HepG2 (cell line): ENCODE results near the gene N4BP2L1. TPM values are rescaled to one million over a fixed set of nuclear protein-coding genes. Genes with fewer than 3 reads are reported as not detected.

Experiments used
- MYC ChIP-seq: sonication (generic); formaldehyde crosslinking; IDR thresholded peaks from 2 replicates; pipeline ENCODE4 v1.9.0; 2021; ENCODE audit warnings: missing genetic modification reagents, borderline replicate concordance
- NKX3-1 ChIP-seq: sonication (generic); formaldehyde crosslinking; IDR thresholded peaks from 2 replicates; pipeline ENCODE4 v1.5.0; 2020; ENCODE audit warnings: missing genetic modification reagents
- NR2F2 ChIP-seq: IDR thresholded peaks from 2 replicates; pipeline ENCODE4 v1.6.1; 2012; ENCODE audit warnings: low read depth, inconsistent platforms, borderline replicate concordance
- PITX1 ChIP-seq: sonication (generic); formaldehyde crosslinking; IDR thresholded peaks from 2 replicates; pipeline ENCODE4 v1.5.1; 2020; ENCODE audit warnings: mild to moderate bottlenecking, missing genetic modification reagents
- SP2 ChIP-seq: sonication (generic); formaldehyde crosslinking; IDR thresholded peaks from 2 replicates; pipeline ENCODE4 v1.5.1; 2020; ENCODE audit warnings: mild to moderate bottlenecking, missing genetic modification reagents
- SPEN ChIP-seq: sonication (generic); formaldehyde crosslinking; IDR thresholded peaks from 2 replicates; pipeline ENCODE4 v1.5.1; 2020; ENCODE audit warnings: low read depth, mild to moderate bottlenecking, missing genetic modification reagents
- ZC3H4 ChIP-seq: sonication (generic); formaldehyde crosslinking; IDR thresholded peaks from 2 replicates; pipeline ENCODE4 v1.4.0; 2020; ENCODE audit warnings: missing genetic modification reagents, borderline replicate concordance
- ZNF547 ChIP-seq: sonication (generic); formaldehyde crosslinking; IDR thresholded peaks from 2 replicates; pipeline ENCODE4 v1.5.1; 2020; ENCODE audit warnings: mild to moderate bottlenecking, missing genetic modification reagents
- ZNF878 ChIP-seq: sonication (generic); formaldehyde crosslinking; IDR thresholded peaks from 2 replicates; pipeline ENCODE4 v1.8.1; 2023; ENCODE audit warnings: mild to moderate bottlenecking, missing genetic modification reagents, moderate library complexity
- polyA plus RNA-seq, 8 experiments: library from polyadenylated mRNA; depleted of rRNA in 3 of 8; stranded (reverse) in 7 of 8; unstranded in 1 of 8; fragments of >200 nt; fragmentation: Illumina TruSeq in 4 of 8; extraction: Trizol in 4 of 8; gene quantifications; 2 replicates each; pipeline versions ENCODE4 v1.2.1 to v1.2.3, GENCODE V29; 2011 to 2016; ENCODE audit warnings: low read depth in 4 of 8, missing spikeins in 1 of 8, mixed read lengths in 1 of 8; ENCODE audit not compliant: insufficient read depth in 1 of 8
- total RNA-seq, 5 experiments: library from RNA; depleted of rRNA; stranded (reverse); fragments of >200 nt; fragmentation: Illumina TruSeq; extraction: Trizol; gene quantifications; 2 replicates each; pipeline ENCODE4 v1.2.3, GENCODE V29; 2016; ENCODE audit warnings: low read depth in 1 of 5
- TF ChIP-seq, protein P1 (sequence below): sonication (generic); formaldehyde crosslinking; IDR thresholded peaks from 2 replicates; pipeline ENCODE4 v1.8.0; 2022; ENCODE audit warnings: missing genetic modification reagents, mild to moderate bottlenecking, moderate library complexity, borderline replicate concordance
- TF ChIP-seq, protein P2 (sequence below): sonication (generic); formaldehyde crosslinking; IDR thresholded peaks from 2 replicates; pipeline ENCODE4 v1.5.0; 2020; ENCODE audit warnings: mild to moderate bottlenecking, missing genetic modification reagents, borderline replicate concordance
- TF ChIP-seq, protein P3 (sequence below), 2 experiments: sonication (generic) in 1 of 2; formaldehyde crosslinking in 1 of 2; IDR thresholded peaks; 2 replicates each; pipeline versions ENCODE4 v1.5.1 to v1.6.1; 2011 to 2020; ENCODE audit warnings: borderline replicate concordance in 1 of 2, low read depth in 1 of 2, low read length in 1 of 2, mild to moderate bottlenecking in 1 of 2, missing genetic modification reagents in 1 of 2, moderate library complexity in 1 of 2
- TF ChIP-seq, protein P4 (sequence below): sonication (generic); formaldehyde crosslinking; IDR thresholded peaks from 2 replicates; pipeline ENCODE4 v1.9.0; 2022; ENCODE audit warnings: low read depth, missing genetic modification reagents

The N4BP2L1 gene
- total and polyA plus RNA-seq, 2 of the 13 experiments (the other 11 are each of a cell fraction or from before 2014, with no cell fraction given), result 13.2 to 34.5 TPM

DNA sequence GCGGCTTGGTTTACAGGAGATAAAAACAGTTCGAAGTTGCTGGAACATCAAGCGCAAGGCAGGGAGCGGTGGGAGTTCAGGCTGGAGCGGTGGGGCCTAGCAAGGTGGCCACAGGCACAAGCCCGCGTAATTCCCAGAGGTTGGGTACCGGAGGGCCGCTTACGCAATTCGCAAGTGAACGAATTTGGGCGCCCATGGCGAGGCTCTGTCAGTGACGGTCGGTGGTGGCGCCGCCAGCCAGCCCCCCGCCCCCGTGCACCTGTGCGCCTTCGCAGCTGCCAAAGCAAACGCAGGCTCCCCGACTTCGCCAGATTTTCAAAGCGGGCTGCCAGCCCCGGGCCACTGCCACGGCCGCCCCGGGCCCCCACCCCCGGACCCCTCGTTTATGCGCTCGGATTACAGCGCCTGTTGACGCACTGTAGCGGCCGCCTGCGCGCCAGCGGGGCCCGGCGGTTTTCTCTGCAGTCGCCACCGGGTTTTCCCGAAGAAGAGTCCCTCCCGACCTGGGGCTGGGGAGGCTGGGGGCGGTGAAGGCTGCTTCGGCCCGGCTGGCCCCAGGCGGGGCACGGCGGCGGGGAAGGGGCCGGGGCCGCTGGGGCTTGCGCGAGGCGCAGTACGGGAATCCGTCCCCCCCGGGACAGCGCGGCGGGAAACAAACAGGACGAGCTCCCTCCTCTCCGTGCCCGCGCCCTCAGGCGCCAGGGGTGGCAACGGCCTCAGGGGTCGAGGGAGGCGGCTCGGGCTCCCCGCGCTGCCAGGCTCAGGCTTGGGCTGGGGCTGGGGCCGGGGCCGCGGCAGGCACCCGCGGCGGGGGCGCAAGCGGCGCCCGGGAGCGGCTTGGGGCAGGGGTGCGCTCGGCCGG is 709 bp downstream of the N4BP2L1 start (continued):
- TF ChIP-seq SPEN (CRISPR knock-in tag), result no peak
- TF ChIP-seq, protein P1, sequence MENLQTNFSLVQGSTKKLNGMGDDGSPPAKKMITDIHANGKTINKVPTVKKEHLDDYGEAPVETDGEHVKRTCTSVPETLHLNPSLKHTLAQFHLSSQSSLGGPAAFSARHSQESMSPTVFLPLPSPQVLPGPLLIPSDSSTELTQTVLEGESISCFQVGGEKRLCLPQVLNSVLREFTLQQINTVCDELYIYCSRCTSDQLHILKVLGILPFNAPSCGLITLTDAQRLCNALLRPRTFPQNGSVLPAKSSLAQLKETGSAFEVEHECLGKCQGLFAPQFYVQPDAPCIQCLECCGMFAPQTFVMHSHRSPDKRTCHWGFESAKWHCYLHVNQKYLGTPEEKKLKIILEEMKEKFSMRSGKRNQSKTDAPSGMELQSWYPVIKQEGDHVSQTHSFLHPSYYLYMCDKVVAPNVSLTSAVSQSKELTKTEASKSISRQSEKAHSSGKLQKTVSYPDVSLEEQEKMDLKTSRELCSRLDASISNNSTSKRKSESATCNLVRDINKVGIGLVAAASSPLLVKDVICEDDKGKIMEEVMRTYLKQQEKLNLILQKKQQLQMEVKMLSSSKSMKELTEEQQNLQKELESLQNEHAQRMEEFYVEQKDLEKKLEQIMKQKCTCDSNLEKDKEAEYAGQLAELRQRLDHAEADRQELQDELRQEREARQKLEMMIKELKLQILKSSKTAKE (CRISPR knock-in tag), result no peak
- TF ChIP-seq, protein P2, sequence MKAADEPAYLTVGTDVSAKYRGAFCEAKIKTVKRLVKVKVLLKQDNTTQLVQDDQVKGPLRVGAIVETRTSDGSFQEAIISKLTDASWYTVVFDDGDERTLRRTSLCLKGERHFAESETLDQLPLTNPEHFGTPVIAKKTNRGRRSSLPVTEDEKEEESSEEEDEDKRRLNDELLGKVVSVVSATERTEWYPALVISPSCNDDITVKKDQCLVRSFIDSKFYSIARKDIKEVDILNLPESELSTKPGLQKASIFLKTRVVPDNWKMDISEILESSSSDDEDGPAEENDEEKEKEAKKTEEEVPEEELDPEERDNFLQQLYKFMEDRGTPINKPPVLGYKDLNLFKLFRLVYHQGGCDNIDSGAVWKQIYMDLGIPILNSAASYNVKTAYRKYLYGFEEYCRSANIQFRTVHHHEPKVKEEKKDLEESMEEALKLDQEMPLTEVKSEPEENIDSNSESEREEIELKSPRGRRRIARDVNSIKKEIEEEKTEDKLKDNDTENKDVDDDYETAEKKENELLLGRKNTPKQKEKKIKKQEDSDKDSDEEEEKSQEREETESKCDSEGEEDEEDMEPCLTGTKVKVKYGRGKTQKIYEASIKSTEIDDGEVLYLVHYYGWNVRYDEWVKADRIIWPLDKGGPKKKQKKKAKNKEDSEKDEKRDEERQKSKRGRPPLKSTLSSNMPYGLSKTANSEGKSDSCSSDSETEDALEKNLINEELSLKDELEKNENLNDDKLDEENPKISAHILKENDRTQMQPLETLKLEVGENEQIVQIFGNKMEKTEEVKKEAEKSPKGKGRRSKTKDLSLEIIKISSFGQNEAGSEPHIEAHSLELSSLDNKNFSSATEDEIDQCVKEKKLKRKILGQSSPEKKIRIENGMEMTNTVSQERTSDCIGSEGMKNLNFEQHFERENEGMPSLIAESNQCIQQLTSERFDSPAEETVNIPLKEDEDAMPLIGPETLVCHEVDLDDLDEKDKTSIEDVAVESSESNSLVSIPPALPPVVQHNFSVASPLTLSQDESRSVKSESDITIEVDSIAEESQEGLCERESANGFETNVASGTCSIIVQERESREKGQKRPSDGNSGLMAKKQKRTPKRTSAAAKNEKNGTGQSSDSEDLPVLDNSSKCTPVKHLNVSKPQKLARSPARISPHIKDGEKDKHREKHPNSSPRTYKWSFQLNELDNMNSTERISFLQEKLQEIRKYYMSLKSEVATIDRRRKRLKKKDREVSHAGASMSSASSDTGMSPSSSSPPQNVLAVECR (CRISPR knock-in tag), result peak; percentile 27; the same call in 1 of the 2 replicates
- no peak for TF ChIP-seq NR2F2
- no peak for TF ChIP-seq ZNF547 (CRISPR knock-in tag)
- TF ChIP-seq PITX1, result peak; percentile 50; the same call in 1 of the 2 replicates
- TF ChIP-seq MYC (CRISPR knock-in tag), result peak; percentile 42; the same call in 1 of the 2 replicates
- no peak for TF ChIP-seq NKX3-1
- no peak for TF ChIP-seq SP2
- TF ChIP-seq ZC3H4 (CRISPR knock-in tag), result no peak
- TF ChIP-seq ZNF878 (CRISPR knock-in tag), result 0 out of 2 replicates have a peak, but pooled peaks have one; percentile 26
- TF ChIP-seq, protein P3, sequence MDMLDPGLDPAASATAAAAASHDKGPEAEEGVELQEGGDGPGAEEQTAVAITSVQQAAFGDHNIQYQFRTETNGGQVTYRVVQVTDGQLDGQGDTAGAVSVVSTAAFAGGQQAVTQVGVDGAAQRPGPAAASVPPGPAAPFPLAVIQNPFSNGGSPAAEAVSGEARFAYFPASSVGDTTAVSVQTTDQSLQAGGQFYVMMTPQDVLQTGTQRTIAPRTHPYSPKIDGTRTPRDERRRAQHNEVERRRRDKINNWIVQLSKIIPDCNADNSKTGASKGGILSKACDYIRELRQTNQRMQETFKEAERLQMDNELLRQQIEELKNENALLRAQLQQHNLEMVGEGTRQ (IDR thresholded peaks at IDR 0.05; ENCODE audit: low read depth, low read length), result no peak
- TF ChIP-seq, protein P3 (CRISPR knock-in tag; IDR thresholded peaks at IDR 0.05; ENCODE audit: borderline replicate concordance), result no peak
- TF ChIP-seq, protein P4, sequence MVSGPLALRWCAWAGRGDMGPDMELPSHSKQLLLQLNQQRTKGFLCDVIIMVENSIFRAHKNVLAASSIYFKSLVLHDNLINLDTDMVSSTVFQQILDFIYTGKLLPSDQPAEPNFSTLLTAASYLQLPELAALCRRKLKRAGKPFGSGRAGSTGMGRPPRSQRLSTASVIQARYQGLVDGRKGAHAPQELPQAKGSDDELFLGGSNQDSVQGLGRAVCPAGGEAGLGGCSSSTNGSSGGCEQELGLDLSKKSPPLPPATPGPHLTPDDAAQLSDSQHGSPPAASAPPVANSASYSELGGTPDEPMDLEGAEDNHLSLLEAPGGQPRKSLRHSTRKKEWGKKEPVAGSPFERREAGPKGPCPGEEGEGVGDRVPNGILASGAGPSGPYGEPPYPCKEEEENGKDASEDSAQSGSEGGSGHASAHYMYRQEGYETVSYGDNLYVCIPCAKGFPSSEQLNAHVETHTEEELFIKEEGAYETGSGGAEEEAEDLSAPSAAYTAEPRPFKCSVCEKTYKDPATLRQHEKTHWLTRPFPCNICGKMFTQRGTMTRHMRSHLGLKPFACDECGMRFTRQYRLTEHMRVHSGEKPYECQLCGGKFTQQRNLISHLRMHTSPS (CRISPR knock-in tag), result no peak
